Prostate gland (tissue), 2 donors: ENCODE measurements around the gene NUP50.

ENCODE experiments used
- POLR2A ChIP-seq: fragments of 450-650 bp; IDR thresholded peaks from one replicate; pipeline ENCODE4 v1.6.1; 2016; ENCODE audit warnings: antibody characterized with exemption, mild to moderate bottlenecking
- POLR2AphosphoS5 ChIP-seq: sonication (generic); formaldehyde crosslinking; IDR thresholded peaks from one replicate; pipeline ENCODE4 v1.6.1; 2017; ENCODE audit warnings: antibody characterized with exemption
- TF ChIP-seq, protein P1 (sequence below), 4 experiments: fragments of 200-600 bp in 2 of 4; fragments of 450-650 bp in 2 of 4; sonication (generic) in 2 of 4; IDR thresholded peaks; 1 replicate in 3 of 4; 2 replicates in 1 of 4; pipeline ENCODE4 v1.5.1; 2016 to 2019; ENCODE audit warnings: antibody characterized with exemption in 4 of 4, mild to moderate bottlenecking in 2 of 4, moderate library complexity in 2 of 4

DNA sequence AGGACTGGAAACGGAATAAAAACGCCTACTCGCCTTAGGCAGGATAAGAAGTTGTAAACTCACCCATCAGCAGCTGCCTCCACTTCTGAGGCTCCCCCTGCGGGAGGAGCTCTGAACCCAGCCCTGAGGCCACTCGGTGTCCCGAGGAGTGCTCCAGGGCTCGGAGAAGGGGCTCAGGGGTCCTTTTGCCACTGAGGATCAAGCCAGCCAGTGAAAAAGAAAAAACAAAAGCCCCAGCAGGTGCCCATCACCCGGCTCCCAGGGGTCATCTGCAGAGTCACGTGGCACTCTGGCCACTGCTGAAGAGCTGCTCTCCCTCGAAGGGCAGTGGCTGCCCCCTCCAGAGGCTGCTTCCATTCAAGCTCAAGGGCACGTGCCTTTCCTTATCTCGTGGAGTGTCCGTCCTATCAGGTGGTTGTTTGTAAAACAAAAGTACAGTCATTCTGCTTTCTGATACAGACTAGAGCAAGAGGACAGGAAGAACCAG lies 29.0 kb downstream of the NUP50 start:
- TF ChIP-seq POLR2A (no peak), POLR2AphosphoS5 (no peak)
- TF ChIP-seq, protein P1, sequence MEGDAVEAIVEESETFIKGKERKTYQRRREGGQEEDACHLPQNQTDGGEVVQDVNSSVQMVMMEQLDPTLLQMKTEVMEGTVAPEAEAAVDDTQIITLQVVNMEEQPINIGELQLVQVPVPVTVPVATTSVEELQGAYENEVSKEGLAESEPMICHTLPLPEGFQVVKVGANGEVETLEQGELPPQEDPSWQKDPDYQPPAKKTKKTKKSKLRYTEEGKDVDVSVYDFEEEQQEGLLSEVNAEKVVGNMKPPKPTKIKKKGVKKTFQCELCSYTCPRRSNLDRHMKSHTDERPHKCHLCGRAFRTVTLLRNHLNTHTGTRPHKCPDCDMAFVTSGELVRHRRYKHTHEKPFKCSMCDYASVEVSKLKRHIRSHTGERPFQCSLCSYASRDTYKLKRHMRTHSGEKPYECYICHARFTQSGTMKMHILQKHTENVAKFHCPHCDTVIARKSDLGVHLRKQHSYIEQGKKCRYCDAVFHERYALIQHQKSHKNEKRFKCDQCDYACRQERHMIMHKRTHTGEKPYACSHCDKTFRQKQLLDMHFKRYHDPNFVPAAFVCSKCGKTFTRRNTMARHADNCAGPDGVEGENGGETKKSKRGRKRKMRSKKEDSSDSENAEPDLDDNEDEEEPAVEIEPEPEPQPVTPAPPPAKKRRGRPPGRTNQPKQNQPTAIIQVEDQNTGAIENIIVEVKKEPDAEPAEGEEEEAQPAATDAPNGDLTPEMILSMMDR (IDR thresholded peaks at IDR 0.05): no peak
